ENCODE measurements around the gene MATK. TPM values are rescaled to one million over a fixed set of nuclear protein-coding genes. Genes with fewer than 3 reads are reported as not detected.

The MATK gene
- total RNA-seq, 1 experiment from 2014 or later: not detected

- no TSS peak for BruUV-seq (replicated peaks)
- Mint-ChIP-seq H3K27me3 (ENCODE audit: unreplicated experiment) (peaks cover 21% of the 10 kb centered on the region), H3K9me3 (ENCODE audit: low read depth, unreplicated experiment) (no peaks in the 10 kb centered on the region), H3K4me1 (ENCODE audit: low read depth, unreplicated experiment) (no peaks in the 10 kb centered on the region), H3K27ac (ENCODE audit: unreplicated experiment) (no peak overlapping the region), H3K4me3 (ENCODE audit: low read depth, unreplicated experiment) (no peak overlapping the region), H3K36me3 (ENCODE audit: insufficient read depth, unreplicated experiment) (peaks cover 5% of the 10 kb centered on the region)
- intact Hi-C loops (cut with micrococcal nuclease; ENCODE audit: unreplicated experiment): no loop called here
- TF ChIP-seq, protein P1, sequence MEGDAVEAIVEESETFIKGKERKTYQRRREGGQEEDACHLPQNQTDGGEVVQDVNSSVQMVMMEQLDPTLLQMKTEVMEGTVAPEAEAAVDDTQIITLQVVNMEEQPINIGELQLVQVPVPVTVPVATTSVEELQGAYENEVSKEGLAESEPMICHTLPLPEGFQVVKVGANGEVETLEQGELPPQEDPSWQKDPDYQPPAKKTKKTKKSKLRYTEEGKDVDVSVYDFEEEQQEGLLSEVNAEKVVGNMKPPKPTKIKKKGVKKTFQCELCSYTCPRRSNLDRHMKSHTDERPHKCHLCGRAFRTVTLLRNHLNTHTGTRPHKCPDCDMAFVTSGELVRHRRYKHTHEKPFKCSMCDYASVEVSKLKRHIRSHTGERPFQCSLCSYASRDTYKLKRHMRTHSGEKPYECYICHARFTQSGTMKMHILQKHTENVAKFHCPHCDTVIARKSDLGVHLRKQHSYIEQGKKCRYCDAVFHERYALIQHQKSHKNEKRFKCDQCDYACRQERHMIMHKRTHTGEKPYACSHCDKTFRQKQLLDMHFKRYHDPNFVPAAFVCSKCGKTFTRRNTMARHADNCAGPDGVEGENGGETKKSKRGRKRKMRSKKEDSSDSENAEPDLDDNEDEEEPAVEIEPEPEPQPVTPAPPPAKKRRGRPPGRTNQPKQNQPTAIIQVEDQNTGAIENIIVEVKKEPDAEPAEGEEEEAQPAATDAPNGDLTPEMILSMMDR (IDR thresholded peaks at IDR 0.05; ENCODE audit: unreplicated experiment): no peak
- CTCF ChIA-PET: no interaction called here
- no peak for DNase-seq
These were observed 16.7 kb downstream of the MATK start for GRCh38 chr19:3769494-3769893.

GRCh38 chr19:3768748-3769099 is 17.5 kb downstream of the MATK start:
- DNase-seq: no peak
- intact Hi-C loops (cut with micrococcal nuclease; ENCODE audit: unreplicated experiment): no loop called here
- BruUV-seq (replicated peaks): no TSS peak
- H3K27ac Mint-ChIP-seq (ENCODE audit: unreplicated experiment): no peak overlapping the region
- no peak overlapping the region for H3K4me3 Mint-ChIP-seq (ENCODE audit: low read depth, unreplicated experiment)
- no peaks in the 10 kb centered on the region for H3K4me1 Mint-ChIP-seq (ENCODE audit: low read depth, unreplicated experiment)
- H3K27me3 Mint-ChIP-seq (ENCODE audit: unreplicated experiment): peaks cover 14% of the 10 kb centered on the region
- H3K36me3 Mint-ChIP-seq (ENCODE audit: insufficient read depth, unreplicated experiment): peaks cover 5% of the 10 kb centered on the region
- H3K9me3 Mint-ChIP-seq (ENCODE audit: low read depth, unreplicated experiment): no peaks in the 10 kb centered on the region
- CTCF ChIA-PET: no interaction called here
- TF ChIP-seq, protein P1 (IDR thresholded peaks at IDR 0.05; ENCODE audit: unreplicated experiment): no peak

DNA sequence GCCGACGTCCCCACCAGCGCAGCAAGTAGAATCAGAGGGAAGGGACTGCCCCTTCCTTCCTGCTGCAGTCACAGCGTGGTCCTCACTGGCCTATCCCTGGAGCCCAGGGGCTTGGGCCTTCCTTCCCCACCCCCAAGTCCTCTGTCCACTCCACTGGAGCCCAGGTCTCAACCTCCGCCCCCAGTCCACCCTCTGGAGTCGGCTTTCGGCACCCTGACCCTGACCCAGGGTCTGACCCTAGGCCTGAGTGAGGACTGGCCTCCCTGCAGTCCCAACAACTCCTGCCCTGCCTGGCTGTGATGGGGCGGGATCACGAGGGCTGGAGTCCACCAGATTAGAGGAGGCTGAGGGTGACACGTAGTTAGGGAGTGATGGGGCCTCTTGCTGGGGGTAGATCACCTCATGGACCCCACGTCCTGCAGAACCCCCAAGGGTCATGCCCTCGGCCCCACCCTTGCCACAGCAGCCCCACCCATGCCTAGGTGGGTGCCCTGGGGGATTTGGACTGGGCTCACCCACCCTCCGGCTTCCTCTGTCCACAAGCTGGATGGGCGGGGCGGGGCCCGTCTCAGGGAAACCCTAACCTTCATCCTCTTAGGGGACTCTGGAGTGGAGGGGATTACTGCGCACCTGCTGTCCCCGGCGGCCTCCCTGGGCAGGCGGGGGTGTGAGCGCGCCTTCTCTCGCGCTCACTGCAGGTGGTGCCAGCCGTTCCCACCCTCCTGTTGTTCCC is 18.0 kb downstream of the MATK start:
- intact Hi-C loops (cut with micrococcal nuclease; ENCODE audit: unreplicated experiment): no loop called here
- Mint-ChIP-seq H3K27ac (ENCODE audit: unreplicated experiment) (no peak overlapping the region), H3K4me1 (ENCODE audit: low read depth, unreplicated experiment) (no peaks in the 10 kb centered on the region), H3K4me3 (ENCODE audit: low read depth, unreplicated experiment) (no peak overlapping the region), H3K36me3 (ENCODE audit: insufficient read depth, unreplicated experiment) (peaks cover 5% of the 10 kb centered on the region), H3K9me3 (ENCODE audit: low read depth, unreplicated experiment) (no peaks in the 10 kb centered on the region), H3K27me3 (ENCODE audit: unreplicated experiment) (peaks cover 9% of the 10 kb centered on the region)
- no TSS peak for BruUV-seq (replicated peaks)
- CTCF ChIA-PET: no interaction called here
- no peak for DNase-seq
- TF ChIP-seq, protein P1 (IDR thresholded peaks at IDR 0.05; ENCODE audit: unreplicated experiment): no peak

GRCh38 chr19:3767050-3767449 is 19.1 kb downstream of the MATK start:
- TF ChIP-seq, protein P1 (IDR thresholded peaks at IDR 0.05; ENCODE audit: unreplicated experiment): no peak
- Mint-ChIP-seq H3K4me1 (ENCODE audit: low read depth, unreplicated experiment) (peaks cover under 1% of the 10 kb centered on the region), H3K36me3 (ENCODE audit: insufficient read depth, unreplicated experiment) (peaks cover 13% of the 10 kb centered on the region), H3K27ac (ENCODE audit: unreplicated experiment) (no peak overlapping the region), H3K4me3 (ENCODE audit: low read depth, unreplicated experiment) (no peak overlapping the region), H3K27me3 (ENCODE audit: unreplicated experiment) (no peaks in the 10 kb centered on the region), H3K9me3 (ENCODE audit: low read depth, unreplicated experiment) (no peaks in the 10 kb centered on the region)
- CTCF ChIA-PET: no interaction called here
- no peak for DNase-seq
- BruUV-seq (replicated peaks): no TSS peak
- intact Hi-C loops (cut with micrococcal nuclease; ENCODE audit: unreplicated experiment): no loop called here
